Lower leg skin (tissue), 3 donors: ENCODE measurements around the gene ARHGEF6.

Source experiments
- POLR2A ChIP-seq, 2 donors: fragments of 450-650 bp; IDR thresholded peaks; one replicate each; pipeline ENCODE4 v1.6.1; 2016 to 2017; ENCODE audit warnings: antibody characterized with exemption in 2 of 2, mild to moderate bottlenecking in 1 of 2, moderate library complexity in 1 of 2
- TF ChIP-seq, protein P1 (sequence below), 3 donors: fragments of 450-650 bp; IDR thresholded peaks; one replicate each; pipeline ENCODE4 v1.5.1; 2016; ENCODE audit warnings: antibody characterized with exemption in 3 of 3, mild to moderate bottlenecking in 3 of 3, moderate library complexity in 2 of 3

- TF ChIP-seq, protein P1, sequence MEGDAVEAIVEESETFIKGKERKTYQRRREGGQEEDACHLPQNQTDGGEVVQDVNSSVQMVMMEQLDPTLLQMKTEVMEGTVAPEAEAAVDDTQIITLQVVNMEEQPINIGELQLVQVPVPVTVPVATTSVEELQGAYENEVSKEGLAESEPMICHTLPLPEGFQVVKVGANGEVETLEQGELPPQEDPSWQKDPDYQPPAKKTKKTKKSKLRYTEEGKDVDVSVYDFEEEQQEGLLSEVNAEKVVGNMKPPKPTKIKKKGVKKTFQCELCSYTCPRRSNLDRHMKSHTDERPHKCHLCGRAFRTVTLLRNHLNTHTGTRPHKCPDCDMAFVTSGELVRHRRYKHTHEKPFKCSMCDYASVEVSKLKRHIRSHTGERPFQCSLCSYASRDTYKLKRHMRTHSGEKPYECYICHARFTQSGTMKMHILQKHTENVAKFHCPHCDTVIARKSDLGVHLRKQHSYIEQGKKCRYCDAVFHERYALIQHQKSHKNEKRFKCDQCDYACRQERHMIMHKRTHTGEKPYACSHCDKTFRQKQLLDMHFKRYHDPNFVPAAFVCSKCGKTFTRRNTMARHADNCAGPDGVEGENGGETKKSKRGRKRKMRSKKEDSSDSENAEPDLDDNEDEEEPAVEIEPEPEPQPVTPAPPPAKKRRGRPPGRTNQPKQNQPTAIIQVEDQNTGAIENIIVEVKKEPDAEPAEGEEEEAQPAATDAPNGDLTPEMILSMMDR (IDR thresholded peaks at IDR 0.05): no peak
- no peak for TF ChIP-seq POLR2A (IDR thresholded peaks at IDR 0.05)
Observed at GRCh38 chrX:136752796-136753195, 27.9 kb downstream of the ARHGEF6 start.
